ENCODE results near the gene CCDC39. TPM values are rescaled to one million over a fixed set of nuclear protein-coding genes. Genes with fewer than 3 reads are reported as not detected.

The CCDC39 gene
- total and polyA plus RNA-seq, 2 of the 13 experiments (the other 11 are each of a cell fraction or from before 2014, with no cell fraction given) = not detected

DNA sequence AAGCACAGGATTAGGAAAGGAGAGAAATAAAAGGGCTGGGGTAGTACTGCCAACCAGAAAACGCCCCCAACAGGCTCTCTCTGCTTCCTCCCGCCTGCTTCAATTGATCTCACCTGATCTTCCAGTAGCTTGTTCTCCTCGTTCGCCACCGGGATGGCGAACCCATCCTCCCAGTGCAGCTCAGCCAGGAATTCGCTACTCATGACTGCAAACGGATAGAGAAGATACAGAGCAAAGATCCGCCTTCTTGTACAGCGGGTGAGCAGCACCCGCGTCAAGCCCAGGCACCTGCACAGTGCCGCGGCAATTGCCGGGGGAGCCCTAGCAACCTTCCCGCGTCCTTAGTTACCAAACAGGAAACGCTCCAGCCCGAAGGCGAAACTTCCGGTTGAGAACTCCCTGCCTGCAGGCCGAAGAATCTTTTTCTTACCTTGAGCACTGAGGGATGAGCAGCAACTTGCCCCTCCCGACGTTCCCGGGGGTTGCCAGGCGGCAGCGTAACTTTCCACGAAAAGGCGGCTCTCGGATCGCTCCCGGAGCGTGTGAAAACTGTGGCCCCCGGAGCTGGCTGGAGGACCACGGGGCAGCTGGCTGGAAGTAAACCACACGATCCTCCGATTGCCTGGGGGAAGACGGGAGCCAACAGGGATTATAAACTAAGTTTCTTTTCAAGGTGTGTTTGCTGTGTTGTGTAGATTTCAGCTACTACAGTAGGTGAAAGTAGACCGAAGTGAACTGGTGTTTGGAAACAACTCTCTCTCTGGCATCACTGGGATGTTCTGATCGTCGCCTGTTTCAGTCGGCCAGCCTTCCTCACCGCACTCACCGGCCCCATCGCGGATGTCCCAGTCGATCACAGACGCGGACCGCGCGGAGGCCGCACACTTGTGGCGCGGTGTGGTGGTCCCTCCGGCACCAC, at the start of gene CCDC39 (continued):
- TF ChIP-seq, protein P1, sequence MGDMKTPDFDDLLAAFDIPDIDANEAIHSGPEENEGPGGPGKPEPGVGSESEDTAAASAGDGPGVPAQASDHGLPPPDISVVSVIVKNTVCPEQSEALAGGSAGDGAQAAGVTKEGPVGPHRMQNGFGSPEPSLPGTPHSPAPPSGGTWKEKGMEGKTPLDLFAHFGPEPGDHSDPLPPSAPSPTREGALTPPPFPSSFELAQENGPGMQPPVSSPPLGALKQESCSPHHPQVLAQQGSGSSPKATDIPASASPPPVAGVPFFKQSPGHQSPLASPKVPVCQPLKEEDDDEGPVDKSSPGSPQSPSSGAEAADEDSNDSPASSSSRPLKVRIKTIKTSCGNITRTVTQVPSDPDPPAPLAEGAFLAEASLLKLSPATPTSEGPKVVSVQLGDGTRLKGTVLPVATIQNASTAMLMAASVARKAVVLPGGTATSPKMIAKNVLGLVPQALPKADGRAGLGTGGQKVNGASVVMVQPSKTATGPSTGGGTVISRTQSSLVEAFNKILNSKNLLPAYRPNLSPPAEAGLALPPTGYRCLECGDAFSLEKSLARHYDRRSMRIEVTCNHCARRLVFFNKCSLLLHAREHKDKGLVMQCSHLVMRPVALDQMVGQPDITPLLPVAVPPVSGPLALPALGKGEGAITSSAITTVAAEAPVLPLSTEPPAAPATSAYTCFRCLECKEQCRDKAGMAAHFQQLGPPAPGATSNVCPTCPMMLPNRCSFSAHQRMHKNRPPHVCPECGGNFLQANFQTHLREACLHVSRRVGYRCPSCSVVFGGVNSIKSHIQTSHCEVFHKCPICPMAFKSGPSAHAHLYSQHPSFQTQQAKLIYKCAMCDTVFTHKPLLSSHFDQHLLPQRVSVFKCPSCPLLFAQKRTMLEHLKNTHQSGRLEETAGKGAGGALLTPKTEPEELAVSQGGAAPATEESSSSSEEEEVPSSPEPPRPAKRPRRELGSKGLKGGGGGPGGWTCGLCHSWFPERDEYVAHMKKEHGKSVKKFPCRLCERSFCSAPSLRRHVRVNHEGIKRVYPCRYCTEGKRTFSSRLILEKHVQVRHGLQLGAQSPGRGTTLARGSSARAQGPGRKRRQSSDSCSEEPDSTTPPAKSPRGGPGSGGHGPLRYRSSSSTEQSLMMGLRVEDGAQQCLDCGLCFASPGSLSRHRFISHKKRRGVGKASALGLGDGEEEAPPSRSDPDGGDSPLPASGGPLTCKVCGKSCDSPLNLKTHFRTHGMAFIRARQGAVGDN (CRISPR knock-in tag; IDR thresholded peaks at IDR 0.05) = peak; percentile 85
- TF ChIP-seq, protein P2, sequence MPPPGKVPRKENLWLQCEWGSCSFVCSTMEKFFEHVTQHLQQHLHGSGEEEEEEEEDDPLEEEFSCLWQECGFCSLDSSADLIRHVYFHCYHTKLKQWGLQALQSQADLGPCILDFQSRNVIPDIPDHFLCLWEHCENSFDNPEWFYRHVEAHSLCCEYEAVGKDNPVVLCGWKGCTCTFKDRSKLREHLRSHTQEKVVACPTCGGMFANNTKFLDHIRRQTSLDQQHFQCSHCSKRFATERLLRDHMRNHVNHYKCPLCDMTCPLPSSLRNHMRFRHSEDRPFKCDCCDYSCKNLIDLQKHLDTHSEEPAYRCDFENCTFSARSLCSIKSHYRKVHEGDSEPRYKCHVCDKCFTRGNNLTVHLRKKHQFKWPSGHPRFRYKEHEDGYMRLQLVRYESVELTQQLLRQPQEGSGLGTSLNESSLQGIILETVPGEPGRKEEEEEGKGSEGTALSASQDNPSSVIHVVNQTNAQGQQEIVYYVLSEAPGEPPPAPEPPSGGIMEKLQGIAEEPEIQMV (CRISPR knock-in tag; IDR thresholded peaks at IDR 0.05; ENCODE audit: low read depth) = 0 out of 2 replicates have a peak, but pooled peaks have one; percentile 43
- TF ChIP-seq MTA3 (CRISPR knock-in tag; IDR thresholded peaks at IDR 0.05) = no peak
- peak in 1 of 2 experiments; percentile 53; a peak in 1 of 4 replicates for TF ChIP-seq KLF16 (CRISPR knock-in tag; IDR thresholded peaks at IDR 0.05)
- no peak for TF ChIP-seq GLI4 (CRISPR knock-in tag; IDR thresholded peaks at IDR 0.05; ENCODE audit: borderline replicate concordance)
- no peak for TF ChIP-seq ZC3H13 (CRISPR knock-in tag; IDR thresholded peaks at IDR 0.05)
- no peak for TF ChIP-seq EED (CRISPR knock-in tag; IDR thresholded peaks at IDR 0.05)
- TF ChIP-seq KLF11 (CRISPR knock-in tag; IDR thresholded peaks at IDR 0.05) = 0 out of 2 replicates have a peak, but pooled peaks have one; percentile 48
- TF ChIP-seq TBX2 (CRISPR knock-in tag; IDR thresholded peaks at IDR 0.05; ENCODE audit: borderline replicate concordance) = peak; percentile 38; the same call in 1 of the 2 replicates
- TF ChIP-seq ETV6 (CRISPR knock-in tag; conservative IDR thresholded peaks at IDR 0.05) = peak; percentile 69; the same call in 1 of the 2 replicates
- TF ChIP-seq KMT2A (CRISPR knock-in tag; IDR thresholded peaks at IDR 0.05) = no peak
- no peak for TF ChIP-seq ZFP41 (CRISPR knock-in tag; IDR thresholded peaks at IDR 0.05; ENCODE audit: borderline replicate concordance)
- TF ChIP-seq, protein P3, sequence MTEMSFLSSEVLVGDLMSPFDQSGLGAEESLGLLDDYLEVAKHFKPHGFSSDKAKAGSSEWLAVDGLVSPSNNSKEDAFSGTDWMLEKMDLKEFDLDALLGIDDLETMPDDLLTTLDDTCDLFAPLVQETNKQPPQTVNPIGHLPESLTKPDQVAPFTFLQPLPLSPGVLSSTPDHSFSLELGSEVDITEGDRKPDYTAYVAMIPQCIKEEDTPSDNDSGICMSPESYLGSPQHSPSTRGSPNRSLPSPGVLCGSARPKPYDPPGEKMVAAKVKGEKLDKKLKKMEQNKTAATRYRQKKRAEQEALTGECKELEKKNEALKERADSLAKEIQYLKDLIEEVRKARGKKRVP (CRISPR knock-in tag; IDR thresholded peaks at IDR 0.05) = peak in 1 of 2 experiments; percentile 14; a peak in 1 of 4 replicates
- TF ChIP-seq, protein P4, sequence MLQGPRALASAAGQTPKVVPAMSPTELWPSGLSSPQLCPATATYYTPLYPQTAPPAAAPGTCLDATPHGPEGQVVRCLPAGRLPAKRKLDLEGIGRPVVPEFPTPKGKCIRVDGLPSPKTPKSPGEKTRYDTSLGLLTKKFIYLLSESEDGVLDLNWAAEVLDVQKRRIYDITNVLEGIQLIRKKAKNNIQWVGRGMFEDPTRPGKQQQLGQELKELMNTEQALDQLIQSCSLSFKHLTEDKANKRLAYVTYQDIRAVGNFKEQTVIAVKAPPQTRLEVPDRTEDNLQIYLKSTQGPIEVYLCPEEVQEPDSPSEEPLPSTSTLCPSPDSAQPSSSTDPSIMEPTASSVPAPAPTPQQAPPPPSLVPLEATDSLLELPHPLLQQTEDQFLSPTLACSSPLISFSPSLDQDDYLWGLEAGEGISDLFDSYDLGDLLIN (CRISPR knock-in tag; IDR thresholded peaks at IDR 0.05; ENCODE audit: borderline replicate concordance) = no peak
- TF ChIP-seq MXI1 (IDR thresholded peaks at IDR 0.05; ENCODE audit: borderline replicate concordance, low read depth, low read length) = peak; percentile 56; the same call in 1 of the 3 replicates
- peak; percentile 38; the same call in 1 of the 2 replicates for TF ChIP-seq EHMT2 (IDR thresholded peaks at IDR 0.05; ENCODE audit: borderline replicate concordance, low read depth, low read length)
- peak; percentile 41; the same call in 1 of the 2 replicates for TF ChIP-seq KDM5B (CRISPR knock-in tag; IDR thresholded peaks at IDR 0.05; ENCODE audit: borderline replicate concordance)
- TF ChIP-seq XRCC5 (optimal IDR thresholded peaks at IDR 0.05; ENCODE audit: low read length) = peak; percentile 33
- TF ChIP-seq ZNF138 (CRISPR knock-in tag; IDR thresholded peaks at IDR 0.05; ENCODE audit: low read depth) = no peak
- peak; percentile 69; the same call in 1 of the 2 replicates for TF ChIP-seq SRY (CRISPR knock-in tag; IDR thresholded peaks at IDR 0.05)

Data from HepG2 (cell line).